ENCODE data around the gene CAPN5. TPM values are rescaled to one million over a fixed set of nuclear protein-coding genes. Genes with fewer than 3 reads are reported as not detected.

The CAPN5 gene
- total RNA-seq, 4 donors from 2014 or later = 1.8 to 16.6 (median 8.0) TPM

GRCh38 chr11:77153276-77154185 is 86.8 kb downstream of the CAPN5 start:
- no peaks in the 10 kb centered on the region for H3K9me3 ChIP-seq
- no peak for TF ChIP-seq POLR2A (IDR thresholded peaks at IDR 0.05)
- TF ChIP-seq, protein P1, sequence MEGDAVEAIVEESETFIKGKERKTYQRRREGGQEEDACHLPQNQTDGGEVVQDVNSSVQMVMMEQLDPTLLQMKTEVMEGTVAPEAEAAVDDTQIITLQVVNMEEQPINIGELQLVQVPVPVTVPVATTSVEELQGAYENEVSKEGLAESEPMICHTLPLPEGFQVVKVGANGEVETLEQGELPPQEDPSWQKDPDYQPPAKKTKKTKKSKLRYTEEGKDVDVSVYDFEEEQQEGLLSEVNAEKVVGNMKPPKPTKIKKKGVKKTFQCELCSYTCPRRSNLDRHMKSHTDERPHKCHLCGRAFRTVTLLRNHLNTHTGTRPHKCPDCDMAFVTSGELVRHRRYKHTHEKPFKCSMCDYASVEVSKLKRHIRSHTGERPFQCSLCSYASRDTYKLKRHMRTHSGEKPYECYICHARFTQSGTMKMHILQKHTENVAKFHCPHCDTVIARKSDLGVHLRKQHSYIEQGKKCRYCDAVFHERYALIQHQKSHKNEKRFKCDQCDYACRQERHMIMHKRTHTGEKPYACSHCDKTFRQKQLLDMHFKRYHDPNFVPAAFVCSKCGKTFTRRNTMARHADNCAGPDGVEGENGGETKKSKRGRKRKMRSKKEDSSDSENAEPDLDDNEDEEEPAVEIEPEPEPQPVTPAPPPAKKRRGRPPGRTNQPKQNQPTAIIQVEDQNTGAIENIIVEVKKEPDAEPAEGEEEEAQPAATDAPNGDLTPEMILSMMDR (IDR thresholded peaks at IDR 0.05) = no peak
- DNase-seq = no peak
- no peaks in the 10 kb centered on the region for H3K4me1 ChIP-seq
- intact Hi-C loops (cut with DNase I; ENCODE audit: low total_unique reads) = no loop called here
- no peak overlapping the region for H3K4me3 ChIP-seq
- no peaks in the 10 kb centered on the region for H3K36me3 ChIP-seq
- H3K27ac ChIP-seq = no peak overlapping the region
- no peaks in the 10 kb centered on the region for H3K27me3 ChIP-seq

DNA sequence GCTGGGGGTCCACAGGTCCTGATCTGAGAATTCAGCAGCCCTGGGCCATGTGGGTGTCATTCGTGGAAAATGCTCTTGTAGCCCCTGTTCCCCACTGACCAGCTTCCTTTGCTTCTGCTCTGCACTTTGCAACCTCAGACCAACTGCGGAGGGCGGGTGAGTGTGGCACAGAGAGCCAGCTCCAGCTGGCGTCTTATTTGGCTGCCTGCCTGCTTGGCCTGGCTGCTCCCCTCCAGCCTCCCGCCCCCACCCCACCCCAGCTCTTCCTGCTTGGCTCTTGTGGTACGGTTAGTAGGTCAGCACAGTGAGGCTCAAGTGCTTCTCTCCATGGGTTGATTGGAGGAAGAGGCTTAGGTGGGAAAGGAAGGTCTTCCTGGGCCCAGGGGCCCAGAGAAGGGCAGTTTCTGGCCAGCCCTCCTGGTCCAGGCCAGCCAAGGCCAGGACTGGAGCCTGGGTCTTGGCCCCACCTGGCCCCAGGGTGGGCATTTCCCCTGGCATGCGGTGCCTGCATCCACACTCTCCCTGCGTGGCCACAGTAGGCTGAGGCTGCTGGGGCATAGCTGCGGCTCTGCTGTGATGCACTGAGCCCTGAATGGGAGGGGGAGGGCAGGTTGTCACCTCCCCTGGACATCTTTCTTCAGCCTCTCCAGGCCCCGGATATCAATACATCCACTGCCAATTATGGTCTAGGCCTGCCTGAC is 87.8 kb downstream of the CAPN5 start:
- Histone ChIP-seq H3K27ac (no peak overlapping the region), H3K9me3 (no peaks in the 10 kb centered on the region), H3K4me1 (no peaks in the 10 kb centered on the region), H3K4me3 (no peak overlapping the region), H3K27me3 (no peaks in the 10 kb centered on the region), H3K36me3 (no peaks in the 10 kb centered on the region)
- DNase-seq = no peak
- no peak for TF ChIP-seq POLR2A (IDR thresholded peaks at IDR 0.05)
- TF ChIP-seq, protein P1 (IDR thresholded peaks at IDR 0.05) = no peak
- intact Hi-C loops (cut with DNase I; ENCODE audit: low total_unique reads) = no loop called here

GRCh38 chr11:77155082-77155475 is 88.3 kb downstream of the CAPN5 start:
- intact Hi-C loops (cut with DNase I; ENCODE audit: low total_unique reads) = no loop called here
- no peak for DNase-seq
- no peaks in the 10 kb centered on the region for H3K4me1 ChIP-seq
- H3K36me3 ChIP-seq = no peaks in the 10 kb centered on the region
- TF ChIP-seq, protein P1 (IDR thresholded peaks at IDR 0.05) = no peak
- TF ChIP-seq POLR2A (IDR thresholded peaks at IDR 0.05) = no peak
- H3K27ac ChIP-seq = no peak overlapping the region
- no peaks in the 10 kb centered on the region for H3K9me3 ChIP-seq
- no peak overlapping the region for H3K4me3 ChIP-seq
- H3K27me3 ChIP-seq = no peaks in the 10 kb centered on the region

DNA sequence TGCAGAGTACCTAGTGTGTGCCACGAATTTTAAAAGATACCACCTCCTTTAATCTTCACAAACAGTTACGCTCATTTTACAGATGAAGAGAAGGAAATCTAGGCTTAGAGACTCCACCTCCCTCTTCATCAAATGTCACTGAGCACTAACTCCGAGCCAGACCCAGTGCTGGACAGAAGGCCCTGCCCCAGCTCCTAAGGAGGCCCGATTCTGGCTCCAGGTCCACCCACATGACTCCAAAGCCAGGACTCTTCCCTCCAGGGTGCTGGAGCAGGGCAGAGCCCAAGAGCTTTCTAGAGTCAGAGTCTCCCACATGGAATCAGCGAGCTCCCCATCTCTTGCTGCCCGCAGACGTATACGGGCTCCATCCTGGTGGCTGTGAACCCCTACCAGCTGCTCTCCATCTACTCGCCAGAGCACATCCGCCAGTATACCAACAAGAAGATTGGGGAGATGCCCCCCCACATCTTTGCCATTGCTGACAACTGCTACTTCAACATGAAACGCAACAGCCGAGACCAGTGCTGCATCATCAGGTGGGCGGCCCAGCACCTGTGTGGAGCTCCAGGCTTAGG is 88.9 kb downstream of the CAPN5 start:
- no peaks in the 10 kb centered on the region for H3K4me1 ChIP-seq
- TF ChIP-seq POLR2A (IDR thresholded peaks at IDR 0.05) = no peak
- TF ChIP-seq, protein P1 (IDR thresholded peaks at IDR 0.05) = no peak
- H3K9me3 ChIP-seq = no peaks in the 10 kb centered on the region
- H3K36me3 ChIP-seq = no peaks in the 10 kb centered on the region
- no peak overlapping the region for H3K27ac ChIP-seq
- intact Hi-C loops (cut with DNase I; ENCODE audit: low total_unique reads) = no loop called here
- H3K27me3 ChIP-seq = no peaks in the 10 kb centered on the region
- no peak overlapping the region for H3K4me3 ChIP-seq
- DNase-seq = no peak
